ENCODE results near the gene RETSAT. TPM values are rescaled to one million over a fixed set of nuclear protein-coding genes. Genes with fewer than 3 reads are reported as not detected.

Gene RETSAT
- total and polyA plus RNA-seq, 2 of the 13 experiments (the other 11 are each of a cell fraction or from before 2014, with no cell fraction given) = 46.7 to 61.0 TPM

DNA sequence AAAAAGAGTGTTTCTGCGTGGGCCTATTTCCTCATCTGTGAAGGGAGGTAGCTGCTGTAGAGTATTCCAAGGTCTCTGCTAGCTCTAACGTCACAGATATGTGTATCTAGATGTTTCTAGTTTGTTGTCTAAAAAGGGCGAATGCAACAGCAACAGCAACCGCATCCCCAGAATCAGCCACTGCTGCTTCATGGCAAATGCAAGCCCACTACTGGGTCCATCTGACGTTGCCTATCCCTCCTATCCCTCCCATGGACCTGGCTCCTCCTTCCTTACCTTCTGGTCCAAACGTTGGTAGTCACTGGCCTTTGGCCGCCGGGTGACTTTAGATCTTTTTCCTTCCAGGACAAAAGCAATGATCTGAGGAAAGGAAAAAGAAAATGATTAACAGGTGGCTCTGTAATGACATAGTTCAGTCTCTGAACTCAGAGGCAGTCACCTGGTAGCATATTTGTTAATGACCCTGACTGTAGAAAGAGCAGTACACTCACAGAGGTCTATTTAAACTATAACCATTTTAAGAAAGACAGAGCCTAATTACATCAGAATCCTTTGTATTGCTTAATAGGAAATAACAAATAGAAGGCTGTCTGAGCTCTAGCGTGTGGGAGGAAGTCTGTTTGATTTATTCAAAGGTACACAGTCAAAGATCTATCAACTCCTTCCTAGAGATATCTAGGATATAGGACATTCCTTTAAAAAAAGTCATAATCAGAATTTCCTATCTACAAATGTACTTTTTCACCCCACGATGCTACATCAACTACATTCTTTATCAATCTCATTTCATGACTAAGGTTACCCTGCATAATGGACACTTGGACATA lies 29.5 kb downstream of the RETSAT start (continued):
- TF ChIP-seq, protein P1, sequence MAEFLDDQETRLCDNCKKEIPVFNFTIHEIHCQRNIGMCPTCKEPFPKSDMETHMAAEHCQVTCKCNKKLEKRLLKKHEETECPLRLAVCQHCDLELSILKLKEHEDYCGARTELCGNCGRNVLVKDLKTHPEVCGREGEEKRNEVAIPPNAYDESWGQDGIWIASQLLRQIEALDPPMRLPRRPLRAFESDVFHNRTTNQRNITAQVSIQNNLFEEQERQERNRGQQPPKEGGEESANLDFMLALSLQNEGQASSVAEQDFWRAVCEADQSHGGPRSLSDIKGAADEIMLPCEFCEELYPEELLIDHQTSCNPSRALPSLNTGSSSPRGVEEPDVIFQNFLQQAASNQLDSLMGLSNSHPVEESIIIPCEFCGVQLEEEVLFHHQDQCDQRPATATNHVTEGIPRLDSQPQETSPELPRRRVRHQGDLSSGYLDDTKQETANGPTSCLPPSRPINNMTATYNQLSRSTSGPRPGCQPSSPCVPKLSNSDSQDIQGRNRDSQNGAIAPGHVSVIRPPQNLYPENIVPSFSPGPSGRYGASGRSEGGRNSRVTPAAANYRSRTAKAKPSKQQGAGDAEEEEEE (CRISPR knock-in tag; IDR thresholded peaks at IDR 0.05; ENCODE audit: borderline replicate concordance) = no peak
- TF ChIP-seq DBP (CRISPR knock-in tag; IDR thresholded peaks at IDR 0.05; ENCODE audit: not compliant biosample characterization) = no peak
- TF ChIP-seq, protein P2, sequence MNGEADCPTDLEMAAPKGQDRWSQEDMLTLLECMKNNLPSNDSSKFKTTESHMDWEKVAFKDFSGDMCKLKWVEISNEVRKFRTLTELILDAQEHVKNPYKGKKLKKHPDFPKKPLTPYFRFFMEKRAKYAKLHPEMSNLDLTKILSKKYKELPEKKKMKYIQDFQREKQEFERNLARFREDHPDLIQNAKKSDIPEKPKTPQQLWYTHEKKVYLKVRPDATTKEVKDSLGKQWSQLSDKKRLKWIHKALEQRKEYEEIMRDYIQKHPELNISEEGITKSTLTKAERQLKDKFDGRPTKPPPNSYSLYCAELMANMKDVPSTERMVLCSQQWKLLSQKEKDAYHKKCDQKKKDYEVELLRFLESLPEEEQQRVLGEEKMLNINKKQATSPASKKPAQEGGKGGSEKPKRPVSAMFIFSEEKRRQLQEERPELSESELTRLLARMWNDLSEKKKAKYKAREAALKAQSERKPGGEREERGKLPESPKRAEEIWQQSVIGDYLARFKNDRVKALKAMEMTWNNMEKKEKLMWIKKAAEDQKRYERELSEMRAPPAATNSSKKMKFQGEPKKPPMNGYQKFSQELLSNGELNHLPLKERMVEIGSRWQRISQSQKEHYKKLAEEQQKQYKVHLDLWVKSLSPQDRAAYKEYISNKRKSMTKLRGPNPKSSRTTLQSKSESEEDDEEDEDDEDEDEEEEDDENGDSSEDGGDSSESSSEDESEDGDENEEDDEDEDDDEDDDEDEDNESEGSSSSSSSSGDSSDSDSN (CRISPR knock-in tag; IDR thresholded peaks at IDR 0.05) = peak; percentile 57
- TF ChIP-seq THRA (CRISPR knock-in tag; IDR thresholded peaks at IDR 0.05; ENCODE audit: borderline replicate concordance) = peak; percentile 86; the same call in 1 of the 2 replicates
- peak; percentile 13 for TF ChIP-seq ZNF781 (CRISPR knock-in tag; IDR thresholded peaks at IDR 0.05; ENCODE audit: borderline replicate concordance, not compliant biosample characterization)
- TF ChIP-seq, protein P3, sequence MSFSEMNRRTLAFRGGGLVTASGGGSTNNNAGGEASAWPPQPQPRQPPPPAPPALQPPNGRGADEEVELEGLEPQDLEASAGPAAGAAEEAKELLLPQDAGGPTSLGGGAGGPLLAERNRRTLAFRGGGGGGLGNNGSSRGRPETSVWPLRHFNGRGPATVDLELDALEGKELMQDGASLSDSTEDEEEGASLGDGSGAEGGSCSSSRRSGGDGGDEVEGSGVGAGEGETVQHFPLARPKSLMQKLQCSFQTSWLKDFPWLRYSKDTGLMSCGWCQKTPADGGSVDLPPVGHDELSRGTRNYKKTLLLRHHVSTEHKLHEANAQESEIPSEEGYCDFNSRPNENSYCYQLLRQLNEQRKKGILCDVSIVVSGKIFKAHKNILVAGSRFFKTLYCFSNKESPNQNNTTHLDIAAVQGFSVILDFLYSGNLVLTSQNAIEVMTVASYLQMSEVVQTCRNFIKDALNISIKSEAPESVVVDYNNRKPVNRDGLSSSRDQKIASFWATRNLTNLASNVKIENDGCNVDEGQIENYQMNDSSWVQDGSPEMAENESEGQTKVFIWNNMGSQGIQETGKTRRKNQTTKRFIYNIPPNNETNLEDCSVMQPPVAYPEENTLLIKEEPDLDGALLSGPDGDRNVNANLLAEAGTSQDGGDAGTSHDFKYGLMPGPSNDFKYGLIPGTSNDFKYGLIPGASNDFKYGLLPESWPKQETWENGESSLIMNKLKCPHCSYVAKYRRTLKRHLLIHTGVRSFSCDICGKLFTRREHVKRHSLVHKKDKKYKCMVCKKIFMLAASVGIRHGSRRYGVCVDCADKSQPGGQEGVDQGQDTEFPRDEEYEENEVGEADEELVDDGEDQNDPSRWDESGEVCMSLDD (CRISPR knock-in tag; IDR thresholded peaks at IDR 0.05; ENCODE audit: borderline replicate concordance) = no peak
- peak; percentile 46; the same call in 1 of the 2 replicates for TF ChIP-seq POLR2AphosphoS2 (IDR thresholded peaks at IDR 0.05; ENCODE audit: low read depth, low read length)
- peak; percentile 81 for TF ChIP-seq HOXA3 (CRISPR knock-in tag; IDR thresholded peaks at IDR 0.05)
- peak; percentile 70; the same call in 1 of the 2 replicates for TF ChIP-seq ZBTB21 (CRISPR knock-in tag; IDR thresholded peaks at IDR 0.05)
- no peak for TF ChIP-seq ZNF615 (CRISPR knock-in tag; IDR thresholded peaks at IDR 0.05; ENCODE audit: borderline replicate concordance)
- peak; percentile 60; the same call in 1 of the 2 replicates for TF ChIP-seq DPF2 (CRISPR knock-in tag; IDR thresholded peaks at IDR 0.05; ENCODE audit: borderline replicate concordance, low read depth)
- no peak for TF ChIP-seq GLI4 (CRISPR knock-in tag; IDR thresholded peaks at IDR 0.05; ENCODE audit: borderline replicate concordance)
- TF ChIP-seq XRCC5 (optimal IDR thresholded peaks at IDR 0.05; ENCODE audit: low read length) = peak; percentile 61
- TF ChIP-seq ETV6 (CRISPR knock-in tag; conservative IDR thresholded peaks at IDR 0.05) = 0 out of 2 replicates have a peak, but pooled peaks have one; percentile 37
- TF ChIP-seq ZNF510 (CRISPR knock-in tag; IDR thresholded peaks at IDR 0.05; ENCODE audit: low read depth) = no peak
- no peak for TF ChIP-seq KLF11 (CRISPR knock-in tag; IDR thresholded peaks at IDR 0.05)
- no peak for TF ChIP-seq MBNL3 (CRISPR knock-in tag; conservative IDR thresholded peaks at IDR 0.05)

Data from HepG2 (cell line).